SK-N-SH treated with all-trans-retinoic acid at 6 μM for 48 hours (cell line): ENCODE measurements around the gene CABYR.

Experiments used
- ISL1 ChIP-seq: fragments of 250-450 bp; sonication (Bioruptor Pico); IDR thresholded peaks from 2 replicates; pipeline ENCODE4 v2.1.2; 2022; ENCODE audit warnings: mild to moderate bottlenecking, moderate library complexity
- PPARA ChIP-seq: fragments of 250-450 bp; sonication (Bioruptor Pico); IDR thresholded peaks from 2 replicates; pipeline ENCODE4 v1.5.0; 2020; ENCODE audit warnings: mild to moderate bottlenecking, borderline replicate concordance
- ZFP30 ChIP-seq: fragments of 450-650 bp; formaldehyde crosslinking; IDR thresholded peaks from 2 replicates; pipeline ENCODE4 v1.5.0; 2022; ENCODE audit warnings: mild to moderate bottlenecking, moderate library complexity
- ZNF565 ChIP-seq: fragments of 450-650 bp; formaldehyde crosslinking; conservative IDR thresholded peaks from 2 replicates; pipeline ENCODE4 v1.5.0; 2020; ENCODE audit warnings: low read depth, mild to moderate bottlenecking, moderate library complexity

GRCh38 chr18:24170360-24170759 lies 31.5 kb downstream of the CABYR start:
- TF ChIP-seq ZFP30 (CRISPR knock-in tag) (no peak), ZNF565 (CRISPR knock-in tag) (no peak), PPARA (CRISPR knock-in tag) (no peak), ISL1 (CRISPR knock-in tag) (no peak)
